ENCODE measurements around the gene EGFL6.

Gene EGFL6

GRCh38 chrX:13654116-13654515 lies 84.7 kb downstream of the EGFL6 start:
- DNase-seq (ENCODE audit: low read depth), result no peak
- TF ChIP-seq CTCF (IDR thresholded peaks at IDR 0.05; ENCODE audit: low read depth, low read length) (no peak), MAX (IDR thresholded peaks at IDR 0.05; ENCODE audit: low read depth, low read length) (no peak), POLR2A (IDR thresholded peaks at IDR 0.05; ENCODE audit: extremely low read depth, insufficient read length) (no peak), MYC (IDR thresholded peaks at IDR 0.05; ENCODE audit: low read depth, low read length) (no peak)
- peak overlapping the region; percentile 78 for H3K4me3 ChIP-seq (ENCODE audit: low read depth, low read length)

GRCh38 chrX:13655674-13656073 lies 86.3 kb downstream of the EGFL6 start:
- TF ChIP-seq MYC (IDR thresholded peaks at IDR 0.05; ENCODE audit: low read depth, low read length) (no peak), CTCF (IDR thresholded peaks at IDR 0.05; ENCODE audit: low read depth, low read length) (no peak), MAX (IDR thresholded peaks at IDR 0.05; ENCODE audit: low read depth, low read length) (no peak), POLR2A (IDR thresholded peaks at IDR 0.05; ENCODE audit: extremely low read depth, insufficient read length) (no peak)
- DNase-seq (ENCODE audit: low read depth), result no peak

GRCh38 chrX:13658602-13659001 lies 89.2 kb downstream of the EGFL6 start:
- DNase-seq (ENCODE audit: low read depth), result peak; percentile 70
- peak; percentile 44 for TF ChIP-seq CTCF (IDR thresholded peaks at IDR 0.05; ENCODE audit: low read depth, low read length)
- no peak for TF ChIP-seq MYC (IDR thresholded peaks at IDR 0.05; ENCODE audit: low read depth, low read length)
- peak overlapping the region; percentile 39 for H3K4me3 ChIP-seq (ENCODE audit: low read depth, low read length)

More at GRCh38 chrX:13655674-13656073, 86.3 kb downstream of the EGFL6 start:
- H3K4me3 ChIP-seq (ENCODE audit: low read depth, low read length), result no peak overlapping the region

- H3K4me3 ChIP-seq (ENCODE audit: low read depth, low read length), result peak overlapping the region; percentile 39
- DNase-seq (ENCODE audit: low read depth), result peak; percentile 82
- TF ChIP-seq MYC (IDR thresholded peaks at IDR 0.05; ENCODE audit: low read depth, low read length) (peak; percentile 25; the same call in 1 of the 2 replicates), CTCF (IDR thresholded peaks at IDR 0.05; ENCODE audit: low read depth, low read length) (no peak), POLR2A (IDR thresholded peaks at IDR 0.05; ENCODE audit: extremely low read depth, insufficient read length) (no peak), MAX (IDR thresholded peaks at IDR 0.05; ENCODE audit: low read depth, low read length) (0 out of 2 replicates have a peak, but pooled peaks have one; percentile 7)
Observed at GRCh38 chrX:13659063-13659462, 89.7 kb downstream of the EGFL6 start.

- H3K4me3 ChIP-seq (ENCODE audit: low read depth, low read length), result no peak overlapping the region
- DNase-seq (ENCODE audit: low read depth), result no peak
- TF ChIP-seq MAX (IDR thresholded peaks at IDR 0.05; ENCODE audit: low read depth, low read length) (no peak), POLR2A (IDR thresholded peaks at IDR 0.05; ENCODE audit: extremely low read depth, insufficient read length) (no peak), MYC (IDR thresholded peaks at IDR 0.05; ENCODE audit: low read depth, low read length) (no peak), CTCF (IDR thresholded peaks at IDR 0.05; ENCODE audit: low read depth, low read length) (no peak)
Observed at GRCh38 chrX:13661735-13662288, 92.4 kb downstream of the EGFL6 start.

GRCh38 chrX:13662355-13662791 lies 93.0 kb downstream of the EGFL6 start:
- DNase-seq (ENCODE audit: low read depth), result no peak
- TF ChIP-seq MYC (IDR thresholded peaks at IDR 0.05; ENCODE audit: low read depth, low read length) (no peak), MAX (IDR thresholded peaks at IDR 0.05; ENCODE audit: low read depth, low read length) (no peak), POLR2A (IDR thresholded peaks at IDR 0.05; ENCODE audit: extremely low read depth, insufficient read length) (no peak), CTCF (IDR thresholded peaks at IDR 0.05; ENCODE audit: low read depth, low read length) (no peak)

More at GRCh38 chrX:13662355-13662791, 93.0 kb downstream of the EGFL6 start:
- H3K4me3 ChIP-seq (ENCODE audit: low read depth, low read length), result no peak overlapping the region
